Measurements from ENCODE around the gene TJP3.
A peak's percentile ranks its signal among the peaks of the same experiment; 100 is the strongest.
"Not testable (repeated sequence)": the region's sequence is repeated elsewhere in the genome, so short reads cannot be mapped to it uniquely, and the experiment has no call there.

TJP3 gene, protein sequence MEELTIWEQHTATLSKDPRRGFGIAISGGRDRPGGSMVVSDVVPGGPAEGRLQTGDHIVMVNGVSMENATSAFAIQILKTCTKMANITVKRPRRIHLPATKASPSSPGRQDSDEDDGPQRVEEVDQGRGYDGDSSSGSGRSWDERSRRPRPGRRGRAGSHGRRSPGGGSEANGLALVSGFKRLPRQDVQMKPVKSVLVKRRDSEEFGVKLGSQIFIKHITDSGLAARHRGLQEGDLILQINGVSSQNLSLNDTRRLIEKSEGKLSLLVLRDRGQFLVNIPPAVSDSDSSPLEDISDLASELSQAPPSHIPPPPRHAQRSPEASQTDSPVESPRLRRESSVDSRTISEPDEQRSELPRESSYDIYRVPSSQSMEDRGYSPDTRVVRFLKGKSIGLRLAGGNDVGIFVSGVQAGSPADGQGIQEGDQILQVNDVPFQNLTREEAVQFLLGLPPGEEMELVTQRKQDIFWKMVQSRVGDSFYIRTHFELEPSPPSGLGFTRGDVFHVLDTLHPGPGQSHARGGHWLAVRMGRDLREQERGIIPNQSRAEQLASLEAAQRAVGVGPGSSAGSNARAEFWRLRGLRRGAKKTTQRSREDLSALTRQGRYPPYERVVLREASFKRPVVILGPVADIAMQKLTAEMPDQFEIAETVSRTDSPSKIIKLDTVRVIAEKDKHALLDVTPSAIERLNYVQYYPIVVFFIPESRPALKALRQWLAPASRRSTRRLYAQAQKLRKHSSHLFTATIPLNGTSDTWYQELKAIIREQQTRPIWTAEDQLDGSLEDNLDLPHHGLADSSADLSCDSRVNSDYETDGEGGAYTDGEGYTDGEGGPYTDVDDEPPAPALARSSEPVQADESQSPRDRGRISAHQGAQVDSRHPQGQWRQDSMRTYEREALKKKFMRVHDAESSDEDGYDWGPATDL

DNA sequence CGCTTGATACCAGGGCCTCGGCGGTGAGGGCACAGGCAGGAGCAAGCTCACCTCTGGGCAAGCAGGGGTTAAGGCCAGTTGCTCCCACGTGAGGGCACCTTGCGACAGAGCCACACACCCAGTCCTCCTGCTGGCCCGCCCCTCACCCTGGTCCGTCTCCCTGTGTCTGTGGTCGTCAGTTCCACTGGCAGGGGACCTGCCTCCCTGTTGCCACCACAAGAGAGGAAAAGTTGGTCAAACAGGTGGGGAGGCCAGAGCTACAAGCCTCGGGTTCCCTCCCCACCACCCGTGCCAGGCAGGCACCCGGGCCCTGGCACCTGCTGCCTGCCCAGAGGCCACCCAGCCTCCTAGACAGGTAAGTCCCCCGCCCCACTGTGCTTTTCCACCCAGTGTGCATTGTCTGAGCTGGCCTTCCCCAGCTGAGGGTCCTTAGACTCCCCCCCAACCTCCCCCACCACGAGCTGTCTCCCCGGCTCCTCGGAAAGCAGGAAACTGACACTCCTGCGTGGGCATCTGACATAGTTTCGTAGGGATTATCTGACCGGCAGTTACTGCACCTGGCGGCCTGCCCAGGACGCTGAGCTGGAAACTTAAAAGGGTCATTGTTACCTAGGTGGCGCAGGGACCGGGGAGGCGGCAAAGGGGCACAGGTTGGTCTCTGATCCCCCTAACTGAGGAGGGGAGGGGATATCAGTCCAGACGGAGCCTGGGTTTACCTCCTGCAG lies at the start of gene TJP3:
Gene TJP3 (plus strand): TSS at position 178 of the 725 bp plus-strand sequence. CDS start 20,049 bp downstream, outside the sequence.
- DNase-seq = no peak

GRCh38 chr19:3658870-3659745 lies 49.1 kb upstream of the TJP3 start:
- no peak for DNase-seq

GRCh38 chr19:3659746-3660112 lies 48.5 kb upstream of the TJP3 start:
- DNase-seq = no peak

DNA sequence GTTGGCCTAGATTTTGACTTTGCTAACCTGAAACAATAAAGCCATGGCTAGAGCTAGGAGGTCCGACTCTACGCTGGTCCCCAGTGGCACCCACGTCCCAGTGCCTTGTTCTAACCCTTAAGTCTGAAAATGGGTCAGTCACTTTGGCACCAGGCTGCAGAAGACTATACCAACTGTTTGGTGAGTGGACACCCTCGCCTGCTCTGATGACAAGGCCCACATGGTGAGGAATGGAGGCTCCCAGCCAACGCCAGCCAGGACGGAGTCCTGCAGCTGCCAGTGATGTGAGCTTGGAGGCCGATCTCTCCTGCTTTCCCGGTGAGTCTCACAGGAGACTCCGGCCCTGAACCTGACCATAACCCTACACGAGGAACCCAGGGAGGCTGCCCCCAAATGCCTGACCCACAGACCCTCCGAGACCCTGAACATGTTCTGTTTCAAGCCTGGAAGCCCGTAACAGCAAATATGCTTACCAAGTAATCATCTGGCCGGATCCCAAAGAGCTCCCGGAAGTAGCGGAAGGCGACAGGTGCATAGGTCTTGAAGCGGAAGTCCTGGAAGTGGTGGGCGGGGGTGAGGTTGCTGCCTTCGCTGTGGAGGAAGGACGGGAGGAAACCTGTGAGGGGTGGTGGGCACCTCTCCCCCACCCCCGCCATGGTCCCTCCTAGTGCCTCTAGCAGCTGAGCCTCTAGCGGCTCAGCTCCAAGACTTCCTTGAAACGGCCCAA lies 47.5 kb upstream of the TJP3 start:
- DNase-seq = peak; percentile 58

- DNase-seq = no peak
Measured at GRCh38 chr19:3661284-3662238, 46.6 kb upstream of the TJP3 start.

GRCh38 chr19:3663838-3664237 lies 44.3 kb upstream of the TJP3 start:
- DNase-seq = no peak

- DNase-seq = no peak
Measured at GRCh38 chr19:3664879-3665642, 43.1 kb upstream of the TJP3 start.

DNA sequence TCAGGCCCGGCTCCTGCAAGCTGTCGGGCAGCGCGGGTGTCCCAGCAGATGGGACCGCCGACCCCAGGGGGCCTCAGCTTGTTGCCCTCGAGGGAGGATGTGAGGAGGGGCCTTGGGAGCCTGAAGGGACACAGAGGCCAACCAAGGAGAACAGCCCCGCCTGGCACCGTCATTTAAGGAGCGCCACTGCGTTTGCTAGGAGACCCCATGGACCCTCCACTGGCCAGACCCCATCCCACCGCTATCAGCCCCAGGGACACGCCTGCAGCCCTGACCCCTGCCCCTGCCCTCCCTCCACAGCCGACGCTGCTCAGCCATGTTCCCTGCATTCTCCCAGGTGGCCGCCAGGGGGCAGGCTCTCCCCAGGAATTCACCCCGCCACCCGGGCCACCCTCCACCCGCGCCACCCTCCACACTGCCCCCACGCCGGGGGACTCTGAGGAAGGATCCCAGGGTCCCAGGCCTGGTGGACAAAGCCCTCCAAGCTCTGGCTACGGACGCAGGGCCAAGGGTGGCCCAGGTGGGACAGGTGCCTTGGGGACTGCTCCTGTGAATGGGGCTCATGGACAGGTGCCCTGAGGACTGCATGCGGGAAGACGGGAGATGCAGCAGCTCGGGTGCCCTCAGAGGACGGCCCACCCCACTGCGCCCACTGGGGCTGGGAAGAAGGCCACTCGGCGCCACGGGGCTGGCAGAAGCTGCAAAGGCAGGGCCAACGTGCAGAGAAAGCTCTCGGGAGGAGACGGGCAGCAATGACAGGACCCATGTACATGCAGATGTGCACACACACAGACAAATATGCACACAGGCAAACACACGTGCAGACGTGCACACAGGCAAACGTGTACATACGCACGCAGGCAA lies 42.3 kb upstream of the TJP3 start:
- no peak for DNase-seq

- DNase-seq = not testable (repeated sequence)
Measured at GRCh38 chr19:3666545-3666856, 41.7 kb upstream of the TJP3 start.

GRCh38 chr19:3667037-3667638 lies 41.0 kb upstream of the TJP3 start:
- DNase-seq = no peak

DNA sequence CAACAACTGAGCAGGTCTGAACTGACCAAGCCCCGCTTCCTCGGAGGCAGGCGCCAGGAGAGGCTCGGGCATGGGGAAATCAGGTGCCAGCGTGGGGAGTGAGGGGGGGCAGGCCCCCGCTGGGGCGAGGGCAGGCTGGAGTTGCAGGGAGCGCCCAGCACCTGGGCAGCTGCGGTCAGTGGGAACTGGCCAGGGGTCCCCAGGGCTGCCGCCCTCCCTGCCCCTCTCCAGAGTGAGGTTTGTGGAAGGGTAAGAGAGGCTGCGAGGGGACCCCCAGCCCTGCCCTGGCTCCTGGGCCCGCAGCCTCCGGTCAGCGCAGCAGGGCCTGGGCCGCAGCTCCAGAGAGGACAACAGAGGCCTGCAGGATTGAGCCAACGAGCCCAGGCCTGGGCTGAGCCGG lies 40.4 kb upstream of the TJP3 start:
- DNase-seq = no peak

DNA sequence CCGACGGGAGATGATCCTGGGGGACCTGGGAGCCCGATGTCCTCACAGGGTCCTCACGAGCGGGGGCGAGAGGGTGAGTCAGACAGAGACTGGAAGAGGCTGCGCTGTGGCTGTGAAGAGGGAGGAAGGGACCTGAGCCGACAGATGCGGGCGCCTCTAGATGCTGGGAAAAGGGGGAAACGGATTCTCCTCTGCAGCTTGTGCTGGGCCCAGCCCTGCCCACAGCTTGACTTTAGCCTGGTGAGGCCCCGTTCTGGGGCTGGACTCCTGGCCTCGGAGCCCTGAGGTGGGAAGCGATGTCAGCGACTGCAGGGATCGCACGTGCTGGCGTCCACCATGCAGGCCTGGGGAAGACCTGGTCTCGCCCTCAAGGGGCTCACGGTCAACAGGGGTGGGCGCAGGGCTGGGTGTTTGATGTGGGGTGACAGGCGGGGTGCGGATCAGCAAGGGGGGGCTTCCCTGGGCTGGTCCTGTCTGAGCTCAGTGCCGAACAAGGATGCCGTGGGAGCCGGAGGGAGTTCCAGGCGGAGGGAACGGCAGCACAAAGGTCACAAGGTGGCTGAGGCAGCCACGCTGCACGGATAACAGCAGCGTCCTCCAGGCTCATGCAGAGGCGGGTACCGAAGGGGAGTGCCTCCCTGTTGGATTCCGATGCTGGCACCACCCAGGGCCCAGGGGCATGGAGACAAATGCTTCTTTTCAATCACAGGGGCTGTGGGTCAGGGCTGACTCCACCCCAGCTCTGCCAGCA lies 39.7 kb upstream of the TJP3 start:
- no peak for DNase-seq

DNA sequence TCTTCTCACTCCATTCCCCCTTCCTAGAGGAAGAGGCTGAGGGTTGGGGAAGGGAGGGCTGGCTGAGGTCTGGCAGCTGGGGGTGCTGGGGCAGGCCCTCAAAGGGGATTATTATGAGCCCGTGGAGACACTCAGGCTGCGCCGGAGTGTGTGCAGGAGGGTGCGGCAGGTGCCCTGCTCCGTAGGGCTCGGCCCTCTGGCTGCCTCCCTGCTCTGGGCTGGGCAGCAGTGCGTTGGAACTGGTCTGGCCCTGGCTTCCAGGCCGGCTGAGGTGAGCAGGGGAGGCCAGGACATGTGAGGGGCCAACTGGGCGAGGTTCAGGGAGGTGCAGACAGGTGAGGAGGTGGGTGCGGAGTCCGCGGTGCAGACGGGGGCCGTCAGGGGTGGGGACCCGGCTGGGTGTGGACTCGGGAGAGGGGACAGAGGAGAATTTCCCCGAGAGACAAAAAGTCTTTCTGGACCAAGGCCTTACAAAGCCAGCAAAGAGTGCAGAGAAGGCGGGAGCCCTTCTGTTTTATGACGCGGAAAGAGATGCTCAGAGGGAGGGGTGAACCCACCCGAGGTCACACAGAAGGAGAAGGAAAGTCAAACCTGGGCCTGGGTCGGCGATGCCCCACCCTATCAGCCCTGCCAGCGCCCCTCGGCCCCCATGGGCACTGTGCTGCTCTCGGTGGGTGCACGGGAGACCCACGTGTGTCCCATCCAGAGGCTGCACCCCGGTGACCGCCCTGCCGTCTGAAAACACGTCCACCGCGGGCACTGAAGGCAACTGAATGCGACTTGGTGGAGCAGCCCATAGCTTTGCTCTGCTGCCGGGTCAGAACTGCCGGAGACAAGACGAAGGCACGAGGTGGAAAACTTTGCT lies 38.9 kb upstream of the TJP3 start:
- no peak for DNase-seq

DNA sequence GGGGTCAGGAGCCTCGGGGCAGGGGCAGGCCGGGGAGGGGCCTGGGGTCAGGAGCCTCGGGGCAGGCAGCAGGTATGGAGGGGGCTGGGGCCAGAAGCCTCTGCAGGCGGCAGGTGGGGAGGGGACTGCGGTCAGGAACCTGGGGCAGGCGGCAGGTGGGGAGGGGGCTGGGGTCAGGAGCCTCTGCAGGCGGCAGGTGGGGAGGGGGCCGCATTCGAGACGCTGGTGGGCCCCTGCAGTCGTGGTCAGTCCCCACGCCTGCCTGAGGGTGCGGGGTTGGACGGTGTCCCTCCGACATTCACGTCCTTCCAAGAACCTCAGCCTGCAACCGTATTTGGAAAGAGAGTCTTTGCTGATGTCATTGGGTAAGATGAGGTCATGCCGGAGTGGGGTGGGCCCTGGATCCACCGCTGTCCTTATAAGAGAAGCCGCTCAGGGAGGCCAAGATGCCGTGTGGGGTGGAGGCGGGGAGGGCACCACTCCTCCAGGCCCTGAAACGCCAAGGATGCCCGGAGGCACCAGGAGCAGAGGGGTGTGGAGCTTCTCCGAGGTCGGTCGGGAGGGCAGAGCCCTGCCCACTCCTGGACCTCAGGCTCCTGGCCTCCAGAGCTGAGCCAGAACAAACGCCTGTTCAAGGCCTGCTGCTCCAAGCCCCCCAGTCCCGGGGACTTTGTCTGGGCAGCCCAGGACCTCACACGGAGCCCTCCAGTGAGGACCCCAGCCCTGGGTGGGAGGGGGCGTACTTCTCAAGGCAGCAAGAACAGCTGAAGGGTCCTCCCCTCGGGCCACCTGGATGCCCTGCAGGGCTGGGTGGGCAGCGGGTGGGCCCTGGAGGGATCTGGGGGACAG lies 38.0 kb upstream of the TJP3 start:
- DNase-seq = no peak

Measured in NCI-H2029 treated with DMSO at 0.1 percent for 48 hours (cell line).